Kidney tubule cell (primary cell): ENCODE results near the gene TIFAB.
"Not testable (repeated sequence)": the region's sequence is repeated elsewhere in the genome, so short reads cannot be mapped to it uniquely, and the experiment has no call there.

Source experiments
- DNase-seq: peaks from one replicate; pipeline ENCODE4 v3.0.0-alpha.2; 2018; ENCODE audit warnings: low spot score

The TIFAB gene

GRCh38 chr5:135452321-135453030, at the start of gene TIFAB:
Gene TIFAB, minus strand, starts transcription at chr5:135452351. Its CDS starts 2,412 bp downstream, at chr5:135449939.
- DNase-seq: no peak

- no peak for DNase-seq
Measured at GRCh38 chr5:135498637-135498995, 46.5 kb upstream of the TIFAB start.

- no peak for DNase-seq
Measured at GRCh38 chr5:135497971-135498636, 46.0 kb upstream of the TIFAB start.

- not testable (repeated sequence) for DNase-seq
Measured at GRCh38 chr5:135495531-135495930, 43.4 kb upstream of the TIFAB start.

- DNase-seq: no peak
Measured at GRCh38 chr5:135494196-135494595, 42.0 kb upstream of the TIFAB start.

GRCh38 chr5:135493406-135494180, 41.4 kb upstream of the TIFAB start:
- DNase-seq: peak; percentile 77

GRCh38 chr5:135492319-135492626, 40.1 kb upstream of the TIFAB start:
- peak; percentile 24 for DNase-seq

GRCh38 chr5:135491552-135492318, 39.6 kb upstream of the TIFAB start:
- DNase-seq: peak; percentile 75

GRCh38 chr5:135491038-135491551, 38.9 kb upstream of the TIFAB start:
- no peak for DNase-seq

- no peak for DNase-seq
Measured at GRCh38 chr5:135490245-135491037, 38.3 kb upstream of the TIFAB start.

- DNase-seq: no peak
Measured at GRCh38 chr5:135489466-135490244, 37.5 kb upstream of the TIFAB start.

- peak; percentile 83 for DNase-seq
Measured at GRCh38 chr5:135488727-135489465, 36.7 kb upstream of the TIFAB start.

- DNase-seq: no peak
Measured at GRCh38 chr5:135487839-135488514, 35.8 kb upstream of the TIFAB start.

- DNase-seq: no peak
Measured at GRCh38 chr5:135487037-135487395, 34.9 kb upstream of the TIFAB start.

GRCh38 chr5:135486131-135487036, 34.2 kb upstream of the TIFAB start:
- no peak for DNase-seq

GRCh38 chr5:135484674-135485086, 32.5 kb upstream of the TIFAB start:
- DNase-seq: no peak

GRCh38 chr5:135483254-135483653, 31.1 kb upstream of the TIFAB start:
- no peak for DNase-seq

GRCh38 chr5:135482381-135482933, 30.3 kb upstream of the TIFAB start:
- no peak for DNase-seq
